Progenitor cell of endocrine pancreas (in vitro differentiated cells): ENCODE results near the gene RBKS. TPM values are rescaled to one million over a fixed set of nuclear protein-coding genes. Genes with fewer than 3 reads are reported as not detected.

Experiments used
- DNase-seq: peaks from one replicate; pipeline ENCODE4 v3.0.0; 2021; ENCODE audit warnings: low spot score; ENCODE audit not compliant: unreplicated experiment
- H3K27ac Mint-ChIP-seq: 2 replicates; pipeline ENCODE4 v1.8.0; 2021; ENCODE audit warnings: mild to moderate bottlenecking, moderate library complexity, mixed read lengths
- H3K27me3 Mint-ChIP-seq: 2 replicates; pipeline ENCODE4 v1.8.0; 2021; ENCODE audit warnings: mixed read lengths
- H3K36me3 Mint-ChIP-seq: 2 replicates; pipeline ENCODE4 v1.8.0; 2022; ENCODE audit warnings: mixed read lengths; ENCODE audit not compliant: insufficient read depth
- H3K4me1 Mint-ChIP-seq: 2 replicates; pipeline ENCODE4 v1.8.0; 2021; ENCODE audit warnings: low read depth, mixed read lengths
- H3K4me3 Mint-ChIP-seq: 2 replicates; pipeline ENCODE4 v1.8.0; 2021; ENCODE audit warnings: low read depth, mild to moderate bottlenecking, moderate library complexity, mixed read lengths
- H3K9me3 Mint-ChIP-seq: 2 replicates; pipeline ENCODE4 v1.8.0; 2021; ENCODE audit warnings: low read depth, mixed read lengths
- CTCF ChIP-seq: fragments of 200-600 bp; sonication (generic); IDR thresholded peaks from one replicate; pipeline ENCODE4 v1.5.0; 2021; ENCODE audit warnings: antibody characterized with exemption, mild to moderate bottlenecking; ENCODE audit not compliant: unreplicated experiment
- total RNA-seq: library from RNA; stranded (reverse); gene quantifications from 2 replicates; pipeline ENCODE4 v1.2.1, GENCODE V29; 2021

The RBKS gene
- total RNA-seq, 1 donor from 2014 or later, result 5.4 TPM

GRCh38 chr2:27798948-27799645, 91.1 kb downstream of the RBKS start:
- Mint-ChIP-seq H3K27me3 (no peaks in the 10 kb centered on the region), H3K9me3 (no peaks in the 10 kb centered on the region), H3K4me3 (no peak overlapping the region), H3K36me3 (peaks cover 1% of the 10 kb centered on the region), H3K4me1 (peaks cover 1% of the 10 kb centered on the region), H3K27ac (peak overlapping the region; percentile 92)
- no peak for TF ChIP-seq CTCF
- no peak for DNase-seq

DNA sequence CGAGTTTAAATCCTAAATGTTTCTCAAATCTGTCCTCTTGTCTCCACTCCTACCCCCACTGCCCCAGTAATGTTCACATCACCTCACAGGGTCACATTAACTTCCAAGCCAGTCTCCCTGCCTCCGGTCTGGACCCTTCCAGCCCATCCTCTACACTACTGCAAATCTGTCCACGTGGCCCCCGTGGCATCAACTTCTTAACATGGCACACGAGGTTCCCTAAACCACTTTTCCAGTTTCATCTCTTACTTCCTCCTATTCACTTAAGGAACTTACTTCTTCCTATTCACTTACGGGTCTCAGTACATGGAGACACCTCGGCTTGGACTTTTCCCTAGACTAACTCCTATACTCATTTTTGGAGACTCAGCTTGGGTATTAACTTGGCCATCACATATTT, 91.7 kb downstream of the RBKS start:
- H3K4me1 Mint-ChIP-seq, result peaks cover 1% of the 10 kb centered on the region

GRCh38 chr2:27797841-27798240, 92.3 kb downstream of the RBKS start:
- no peak for TF ChIP-seq CTCF
- H3K27ac Mint-ChIP-seq, result no peak overlapping the region

More for the DNA sequence above, 91.7 kb downstream of the RBKS start:
- no peak overlapping the region for H3K4me3 Mint-ChIP-seq
- peak overlapping the region; percentile 5 for H3K27ac Mint-ChIP-seq
- DNase-seq, result no peak
- TF ChIP-seq CTCF, result no peak
- H3K9me3 Mint-ChIP-seq, result no peaks in the 10 kb centered on the region
- peaks cover 1% of the 10 kb centered on the region for H3K36me3 Mint-ChIP-seq
- H3K27me3 Mint-ChIP-seq, result no peaks in the 10 kb centered on the region

GRCh38 chr2:27796791-27797765, 93.1 kb downstream of the RBKS start:
- H3K36me3 Mint-ChIP-seq, result peaks cover 1% of the 10 kb centered on the region
- no peak for DNase-seq
- H3K27ac Mint-ChIP-seq, result no peak overlapping the region
- no peak for TF ChIP-seq CTCF
- no peak overlapping the region for H3K4me3 Mint-ChIP-seq
- H3K9me3 Mint-ChIP-seq, result no peaks in the 10 kb centered on the region
- H3K27me3 Mint-ChIP-seq, result no peaks in the 10 kb centered on the region
- peaks cover 1% of the 10 kb centered on the region for H3K4me1 Mint-ChIP-seq

More at GRCh38 chr2:27797841-27798240, 92.3 kb downstream of the RBKS start:
- Mint-ChIP-seq H3K4me3 (no peak overlapping the region), H3K36me3 (peaks cover 1% of the 10 kb centered on the region), H3K27me3 (no peaks in the 10 kb centered on the region), H3K9me3 (no peaks in the 10 kb centered on the region), H3K4me1 (peaks cover 1% of the 10 kb centered on the region)
- DNase-seq, result no peak

- no peak overlapping the region for H3K4me3 Mint-ChIP-seq
Measured at GRCh38 chr2:27795868-27796277, 94.3 kb downstream of the RBKS start.

More at GRCh38 chr2:27795868-27796277, 94.3 kb downstream of the RBKS start:
- Mint-ChIP-seq H3K27me3 (no peaks in the 10 kb centered on the region), H3K36me3 (peaks cover 1% of the 10 kb centered on the region), H3K27ac (no peak overlapping the region), H3K4me1 (peaks cover 4% of the 10 kb centered on the region), H3K9me3 (no peaks in the 10 kb centered on the region)
- TF ChIP-seq CTCF, result no peak
- DNase-seq, result no peak
